ACHN (cell line): ENCODE measurements around the gene JPH4.
"Not testable (repeated sequence)": the region's sequence is repeated elsewhere in the genome, so short reads cannot be mapped to it uniquely, and the experiment has no call there.

ENCODE experiments used
- DNase-seq: peaks from one replicate; pipeline ENCODE4 v3.0.0-alpha.2; 2015
- in situ Hi-C: cut with HindIII; loops from 2 replicates; pipeline ENCODE4 v1.10.0; 2017; ENCODE audit warnings: low sequenced_read_pairs, low pct_ligation_motif_present, low pct_unique_long_range_greater_than_20kb

The JPH4 gene

DNA sequence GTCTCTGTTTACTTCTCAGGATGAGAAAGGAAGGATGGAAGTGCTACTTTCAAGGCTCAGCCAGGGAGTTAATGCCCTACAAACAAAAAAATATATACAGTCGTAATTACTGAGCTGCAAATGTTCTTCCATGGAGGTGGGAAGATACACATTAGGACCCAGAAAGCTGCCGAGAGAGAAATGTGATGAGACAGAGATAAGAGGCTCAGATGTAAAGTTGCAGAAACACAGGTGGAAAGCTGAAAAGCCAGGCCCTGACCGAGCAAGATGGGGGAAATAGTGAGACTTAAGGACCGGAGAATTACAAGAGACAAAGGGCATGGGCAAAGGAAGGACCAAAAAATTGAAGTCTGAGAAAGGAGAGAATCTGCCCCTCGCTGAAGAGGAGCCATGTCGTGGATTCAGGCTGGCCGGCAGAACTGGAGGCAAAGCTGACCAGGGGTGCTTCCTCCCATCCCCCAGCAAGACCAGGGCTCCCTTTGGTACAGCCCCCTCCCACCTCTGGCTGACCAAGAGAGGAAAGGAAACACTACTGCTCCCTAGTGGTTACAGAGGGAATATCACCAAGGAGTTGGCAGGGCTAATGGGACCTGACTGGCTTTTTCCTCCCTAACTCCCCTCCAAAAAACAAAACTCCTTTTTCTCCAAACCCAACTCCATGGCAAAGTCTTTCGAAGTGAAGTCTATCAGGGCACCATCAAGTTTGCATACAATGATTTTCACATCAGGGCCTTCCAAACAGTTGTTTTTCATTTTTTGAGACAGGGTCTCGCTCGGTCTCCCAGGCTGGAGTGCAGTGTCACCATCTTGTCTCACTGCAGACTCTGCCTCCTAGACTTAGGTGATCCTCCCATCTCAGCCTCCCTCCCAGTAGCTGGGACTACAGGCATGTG is 39.1 kb downstream of the JPH4 start:
- peak; percentile 57 for DNase-seq
- in situ Hi-C loops = no loop called here

DNA sequence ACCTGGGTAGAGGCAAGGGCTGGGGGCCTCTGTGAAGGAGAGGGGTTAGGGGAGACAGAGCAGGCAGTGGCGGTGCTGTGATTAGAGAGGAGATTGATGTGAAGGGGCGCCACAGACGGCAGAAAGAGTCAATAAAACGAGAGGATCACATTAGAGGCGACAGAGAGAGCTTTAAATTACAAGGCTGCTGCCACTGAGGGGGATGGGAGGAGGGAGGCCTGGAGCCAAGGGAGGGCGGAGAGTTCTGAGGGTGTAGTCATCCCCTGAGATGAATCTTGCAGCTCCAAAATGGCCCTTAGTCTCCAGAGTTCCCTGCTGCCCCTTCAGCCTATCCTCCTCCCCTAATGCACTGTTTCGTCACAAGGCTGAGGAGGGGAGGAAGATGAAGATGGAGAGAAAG is 39.8 kb downstream of the JPH4 start:
- no peak for DNase-seq

DNA sequence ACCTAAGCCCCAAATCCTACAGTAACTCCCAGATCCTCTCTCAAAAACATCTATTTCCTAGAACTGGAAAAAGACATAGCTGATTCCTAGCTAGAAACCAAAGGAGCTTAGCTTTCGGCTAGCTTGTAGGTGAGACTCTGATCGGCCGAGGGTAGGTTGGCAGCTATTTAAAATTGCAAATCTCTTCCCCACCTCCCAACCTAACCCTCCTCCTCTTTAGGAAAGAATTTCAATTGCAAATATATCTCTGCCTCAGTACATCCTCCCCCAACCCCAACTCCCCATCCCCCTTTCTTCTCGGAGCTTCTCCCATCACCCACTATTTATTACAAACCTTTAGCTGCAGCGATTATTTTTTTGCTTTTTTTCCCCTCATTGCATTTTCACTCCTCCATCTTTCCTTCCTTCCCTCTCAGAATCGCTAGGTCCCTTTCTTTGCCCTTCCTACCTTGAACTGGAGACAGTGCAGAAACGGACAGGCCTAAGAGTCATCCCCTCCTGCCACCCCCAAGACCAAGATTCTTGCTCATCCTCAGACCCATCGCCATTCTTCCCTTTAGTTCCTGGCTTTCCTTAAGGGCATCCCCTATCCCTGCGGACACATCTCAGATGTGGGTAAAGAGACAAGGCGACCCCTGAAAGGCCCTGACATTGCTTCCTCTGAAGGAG is 40.4 kb downstream of the JPH4 start:
- DNase-seq = no peak
- in situ Hi-C loops = no loop called here

More for the DNA sequence above, 39.8 kb downstream of the JPH4 start:
- in situ Hi-C loops = no loop called here

DNA sequence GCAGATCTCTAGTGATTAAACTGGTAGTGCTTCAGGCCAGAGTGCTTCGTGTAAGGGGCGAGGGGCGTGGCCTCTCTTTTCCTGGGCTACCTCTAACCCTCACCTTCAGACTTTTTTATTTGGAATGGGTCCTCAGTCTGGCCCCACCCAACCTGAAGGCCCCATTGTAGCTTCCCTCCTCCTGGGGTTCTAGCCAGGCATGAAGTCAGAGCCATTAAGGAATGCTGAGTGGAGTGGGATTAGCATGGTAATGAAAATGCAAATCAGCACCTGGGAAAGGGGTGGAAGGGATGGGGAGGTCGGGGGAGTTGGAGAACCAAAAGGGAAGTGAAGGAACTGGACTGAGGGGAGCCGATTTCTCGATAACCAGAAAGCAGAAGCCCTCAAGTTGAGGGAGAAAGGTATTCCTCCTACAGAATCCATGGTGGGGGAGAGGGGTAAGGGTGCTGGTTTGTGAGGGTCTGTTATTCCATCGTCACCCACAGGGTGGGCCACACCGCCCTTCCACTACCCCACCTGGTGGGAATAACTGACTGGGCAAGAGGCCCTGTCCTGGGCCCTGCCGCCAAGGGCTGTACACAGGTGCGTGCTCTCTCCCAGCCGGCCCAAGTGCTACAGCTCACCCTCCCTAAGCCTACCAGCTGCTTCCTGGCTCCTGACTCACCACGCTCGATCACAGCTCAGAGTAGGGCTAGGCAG is 41.1 kb downstream of the JPH4 start:
- in situ Hi-C loops = no loop called here
- peak; percentile 27 for DNase-seq

DNA sequence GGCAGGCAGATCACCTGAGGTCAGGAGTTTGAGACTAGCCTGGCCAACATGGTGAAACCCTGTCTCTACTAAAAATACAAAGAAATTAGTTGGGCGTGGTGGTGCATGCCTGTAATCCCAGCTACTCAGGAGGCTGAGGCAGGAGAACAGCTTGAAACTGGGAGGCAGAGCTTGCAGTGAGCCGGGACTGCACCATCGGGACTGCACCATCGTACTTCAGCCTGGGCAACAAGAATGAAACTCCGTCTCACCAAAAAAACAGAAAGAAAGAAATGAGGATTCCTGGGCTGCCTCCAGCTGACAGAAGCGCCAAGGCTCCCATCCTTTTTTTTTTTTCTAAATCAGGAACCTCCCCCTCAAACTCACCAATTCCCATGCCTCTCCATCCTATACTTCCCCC is 41.7 kb downstream of the JPH4 start:
- DNase-seq, in situ Hi-C loops: not testable (repeated sequence)

DNA sequence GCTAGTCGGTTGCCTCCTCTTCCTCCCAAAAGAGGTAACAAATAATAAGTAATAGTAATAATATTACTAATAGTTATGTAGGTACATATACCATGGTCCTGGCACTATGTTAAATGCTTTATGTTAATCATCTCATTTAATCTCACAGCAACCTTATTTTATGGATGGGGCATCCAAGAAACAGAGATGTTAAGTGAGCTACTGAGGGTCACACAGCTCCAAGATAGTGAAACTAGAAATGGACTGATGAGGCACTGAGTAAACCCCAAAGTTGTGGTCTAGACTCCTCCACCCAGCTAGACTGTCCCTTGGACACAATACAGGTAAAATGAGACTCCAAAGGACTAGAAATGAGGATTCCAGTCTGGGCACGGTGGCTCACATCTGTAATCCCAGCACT is 42.1 kb downstream of the JPH4 start:
- DNase-seq = no peak
- in situ Hi-C loops = no loop called here

DNA sequence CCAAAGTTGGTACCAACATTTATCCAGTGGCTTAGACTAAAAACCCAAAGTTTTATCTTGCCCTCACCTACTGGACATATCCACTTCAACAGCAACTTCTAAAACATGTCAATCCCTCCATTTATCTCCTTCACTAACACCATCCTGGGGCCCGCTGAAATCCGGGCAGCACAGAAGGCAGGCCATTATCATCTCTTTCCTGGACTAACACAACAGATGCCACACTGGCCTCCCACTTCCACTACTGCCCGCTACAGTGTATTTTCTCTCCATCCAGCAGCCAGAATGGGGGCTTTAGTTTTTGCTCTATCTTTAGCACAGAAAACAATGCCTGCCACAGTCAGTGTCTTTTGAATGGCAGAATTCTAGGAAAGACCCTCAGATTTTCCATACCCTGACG is 42.6 kb downstream of the JPH4 start:
- in situ Hi-C loops = no loop called here
- no peak for DNase-seq

DNA sequence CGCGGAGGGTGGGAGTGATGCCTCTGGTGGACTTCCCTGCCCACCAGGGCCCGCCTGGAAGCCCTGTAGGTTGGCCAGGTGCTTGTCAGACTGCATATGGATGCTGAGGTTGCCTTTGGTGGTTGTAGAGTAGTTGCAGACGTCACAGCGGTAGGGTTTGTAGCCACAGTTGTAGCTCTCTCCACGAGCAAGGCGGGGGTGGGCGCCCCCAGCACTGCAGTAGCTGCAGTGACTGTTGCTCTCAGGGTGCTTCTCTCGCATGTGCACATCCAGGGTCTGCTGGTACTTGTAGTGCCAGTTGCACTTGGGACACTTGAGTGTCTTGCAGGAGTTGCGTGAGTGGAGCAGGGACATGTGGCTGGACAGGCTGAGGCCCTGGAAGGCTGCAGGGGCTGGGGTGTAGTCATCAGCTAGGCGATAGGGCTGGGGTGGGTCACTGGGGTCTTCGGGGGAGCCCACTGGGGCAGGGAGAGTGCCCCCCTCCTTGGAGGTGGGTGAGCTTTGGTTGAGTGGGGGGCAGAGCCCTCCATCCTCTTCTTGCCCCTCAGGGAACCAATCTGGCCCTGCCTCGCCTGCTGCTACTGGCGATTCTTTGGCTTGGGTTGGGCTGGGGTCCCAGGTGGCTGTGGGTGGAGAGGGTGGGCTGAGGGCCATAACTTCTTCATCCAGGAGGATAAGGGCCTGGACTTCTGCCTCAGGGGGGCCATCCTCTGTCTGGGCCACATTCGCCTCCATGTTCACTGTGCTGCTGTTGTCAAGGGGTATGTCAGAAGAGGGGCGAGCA is 44.7 kb downstream of the JPH4 start:
- in situ Hi-C loops = no loop called here

DNA sequence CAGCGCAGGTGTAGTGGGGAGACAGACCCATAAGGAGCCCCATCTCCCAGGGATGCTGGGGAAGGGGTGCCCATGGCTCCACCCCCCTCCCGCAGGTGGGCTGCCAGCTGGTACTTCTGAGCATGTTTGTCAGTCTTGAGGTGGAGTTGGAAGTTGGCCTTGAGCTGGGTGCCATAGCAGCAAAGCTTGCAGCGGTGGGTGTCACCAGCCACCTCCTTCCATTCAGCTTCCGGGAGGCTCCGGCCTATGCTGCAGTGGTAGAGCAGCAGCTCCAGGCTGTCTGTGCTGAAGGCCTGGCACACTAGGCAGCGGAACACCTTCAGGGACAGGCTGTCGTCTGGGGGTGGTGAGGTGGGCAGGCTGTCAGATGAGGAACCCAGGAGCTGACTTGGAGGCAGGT is 45.9 kb downstream of the JPH4 start:
- no peak for DNase-seq
- in situ Hi-C loops = no loop called here

More for the DNA sequence above, 44.7 kb downstream of the JPH4 start:
- DNase-seq = no peak

DNA sequence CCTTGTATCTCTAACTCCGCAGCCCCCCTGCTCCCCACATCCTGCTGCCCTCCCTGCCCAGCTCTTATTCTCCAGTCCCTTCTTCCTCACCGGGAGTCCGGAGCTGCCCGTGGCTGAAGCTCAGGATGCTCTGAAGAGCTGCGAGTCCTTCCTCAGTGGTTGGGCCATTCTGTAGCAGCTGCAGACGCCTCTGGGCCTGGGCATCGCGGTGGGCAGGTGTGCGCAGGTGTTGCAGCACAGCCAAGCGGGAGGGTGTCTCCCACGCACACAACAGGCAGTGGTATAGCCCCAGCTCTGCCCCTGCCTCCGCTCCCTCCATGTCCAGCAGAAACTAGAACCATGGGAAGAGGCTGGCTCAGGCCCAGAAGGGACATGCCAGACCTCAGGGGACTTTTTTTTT is 47.2 kb downstream of the JPH4 start:
- DNase-seq = no peak
- in situ Hi-C loops = no loop called here

DNA sequence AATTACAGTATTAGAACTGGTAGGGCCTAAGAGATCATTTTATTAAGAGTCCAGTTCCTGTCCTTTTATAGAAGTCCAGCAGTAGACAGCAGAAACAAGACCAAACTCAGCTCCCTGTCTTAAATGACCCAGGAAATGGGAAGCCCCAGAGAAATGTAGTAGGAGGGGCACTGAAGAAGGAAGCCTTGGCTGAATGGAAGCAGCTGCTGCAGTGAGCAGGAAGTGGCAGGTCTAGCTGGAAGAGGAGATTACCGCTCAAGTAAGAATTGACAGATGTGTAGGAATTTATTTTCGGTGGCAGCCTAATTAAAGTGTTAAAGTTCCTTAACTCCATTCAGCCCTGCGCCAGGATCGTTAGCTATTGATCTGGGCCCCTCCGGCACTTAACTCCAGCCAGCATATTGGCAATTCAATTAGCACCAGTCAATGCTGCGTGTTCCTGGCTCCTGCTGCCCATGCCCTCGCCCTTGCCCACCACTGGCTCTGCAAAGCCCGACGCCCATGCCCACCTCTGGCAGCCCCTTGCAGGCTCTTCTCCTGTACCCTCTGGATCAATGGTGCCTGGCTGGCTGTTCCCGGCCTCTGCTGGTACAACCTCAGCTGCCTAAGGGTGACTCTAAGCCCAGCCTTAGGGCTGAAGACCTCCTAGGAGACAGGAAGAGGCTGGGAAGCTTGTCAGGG is 48.1 kb downstream of the JPH4 start:
- no peak for DNase-seq
- in situ Hi-C loops = no loop called here

DNA sequence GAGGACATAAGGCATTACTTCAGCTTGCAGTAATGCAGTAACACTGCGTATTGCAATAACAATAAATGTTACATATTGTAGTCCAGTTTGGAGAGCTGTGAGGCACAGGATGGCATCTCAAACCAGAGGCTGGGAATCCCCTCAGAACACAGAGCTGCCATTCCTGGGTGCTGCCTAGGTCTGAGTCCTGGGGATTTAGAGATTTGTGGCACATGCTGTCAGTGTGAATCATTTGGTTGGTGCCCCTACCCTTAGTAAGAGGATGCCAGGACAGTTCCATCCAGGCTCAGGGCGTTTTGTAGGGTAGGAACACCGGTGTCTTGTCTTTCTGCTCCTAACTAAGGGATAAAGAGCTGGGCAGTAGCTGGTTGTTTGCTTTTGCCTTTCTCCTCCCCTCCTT is 49.6 kb downstream of the JPH4 start:
- DNase-seq = no peak
- in situ Hi-C loops = no loop called here

DNA sequence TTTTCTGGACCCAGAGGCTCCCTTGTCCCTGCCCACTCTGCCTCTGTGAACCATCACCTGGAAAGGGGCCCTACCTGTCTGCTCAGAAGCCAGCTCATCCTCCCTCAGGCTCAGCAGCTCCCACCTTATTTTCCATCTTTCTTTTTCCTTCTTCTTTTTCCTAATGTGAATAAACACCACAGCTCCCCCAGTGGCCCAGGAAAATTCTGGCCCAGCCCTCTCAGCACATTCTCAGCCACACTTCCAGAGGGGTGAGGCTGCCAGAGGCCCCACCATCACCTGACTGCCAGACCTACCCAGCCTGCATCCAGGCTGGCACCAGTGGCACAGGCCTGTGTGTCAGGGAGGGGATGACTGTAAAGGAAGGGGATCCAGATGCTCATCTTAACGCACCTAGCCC is 50.0 kb downstream of the JPH4 start:
- no peak for DNase-seq
- in situ Hi-C loops = no loop called here

DNA sequence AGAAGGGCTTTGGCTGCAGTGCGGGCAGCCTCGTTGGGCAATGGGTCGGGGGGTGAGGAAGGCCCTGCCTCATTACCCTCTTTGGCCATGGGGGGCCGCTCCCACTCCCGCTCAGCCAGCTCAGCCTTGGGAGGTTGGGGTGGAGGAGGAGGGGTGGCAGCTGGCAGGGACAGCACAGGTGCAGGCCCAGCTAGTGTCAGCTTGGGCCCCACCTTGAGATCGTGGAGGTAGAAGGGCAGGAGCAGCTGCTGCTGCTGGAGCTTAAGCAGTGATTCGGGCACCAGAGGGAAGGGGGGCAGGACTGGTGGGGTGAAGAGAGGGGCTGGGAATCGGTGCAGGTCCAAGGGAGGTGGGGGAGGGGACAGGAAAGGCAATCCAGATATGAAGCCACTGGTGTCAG is 53.0 kb downstream of the JPH4 start:
- no peak for DNase-seq
- in situ Hi-C loops = no loop called here

DNA sequence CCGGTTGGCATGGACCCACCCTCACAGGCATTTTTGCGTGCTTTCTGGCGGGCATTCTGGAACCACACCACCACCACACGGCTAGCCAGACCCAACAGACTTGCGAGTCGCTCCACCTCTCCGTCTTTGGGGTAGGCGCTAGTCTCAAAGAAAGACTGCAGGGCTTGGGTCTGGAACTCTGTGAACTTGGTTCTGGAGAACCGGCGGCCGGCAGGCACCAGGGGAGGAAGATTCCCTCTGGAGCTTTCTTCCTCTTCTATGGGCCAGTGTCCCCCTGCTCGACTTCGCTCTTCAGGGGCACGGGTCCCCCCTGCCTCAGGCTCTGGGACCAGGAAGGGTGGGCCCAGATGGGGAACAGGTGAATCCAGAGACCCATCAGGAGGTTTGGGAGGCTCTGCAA is 53.6 kb downstream of the JPH4 start:
- no peak for DNase-seq

DNA sequence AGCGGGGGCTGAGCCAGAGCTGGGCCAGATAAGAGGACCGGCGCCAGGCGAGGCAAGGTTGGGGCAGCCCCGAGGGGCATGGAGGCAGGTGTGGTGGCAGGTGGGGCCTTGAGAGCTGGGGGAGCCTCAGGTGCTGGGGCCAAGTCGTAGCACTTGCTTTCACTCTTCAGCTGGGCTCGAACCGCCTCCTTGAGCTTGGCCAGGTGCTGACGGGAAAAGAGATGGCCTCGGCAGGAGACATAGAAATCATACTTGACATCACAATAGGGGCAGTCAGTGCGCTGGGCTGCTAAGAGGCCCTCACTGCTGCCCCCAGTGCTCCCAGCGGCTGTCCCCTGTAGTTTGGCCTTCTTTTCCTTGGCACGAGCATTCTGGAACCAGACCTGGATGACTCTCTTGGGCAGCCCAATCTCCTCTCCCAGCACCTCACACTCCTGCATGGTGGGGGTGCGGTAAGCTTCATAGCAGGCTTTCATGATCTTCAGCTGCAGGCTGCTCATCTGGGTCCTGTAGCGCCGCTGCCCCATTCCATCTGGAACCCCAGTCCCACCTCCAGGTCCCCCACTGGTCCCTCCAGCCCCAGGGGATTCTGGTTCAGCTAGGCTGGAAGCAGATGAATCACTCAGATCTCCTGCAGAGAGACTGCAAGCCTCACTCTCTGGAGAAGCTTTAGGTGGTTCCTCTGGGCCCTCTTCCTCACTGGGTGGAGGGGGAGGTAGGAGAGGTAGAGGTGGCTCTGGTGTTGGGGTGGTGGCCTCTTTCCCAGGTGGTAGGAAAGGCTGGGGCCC is 55.2 kb downstream of the JPH4 start:
- in situ Hi-C loops = no loop called here
- no peak for DNase-seq

More for the DNA sequence above, 53.6 kb downstream of the JPH4 start:
- in situ Hi-C loops = no loop called here

DNA sequence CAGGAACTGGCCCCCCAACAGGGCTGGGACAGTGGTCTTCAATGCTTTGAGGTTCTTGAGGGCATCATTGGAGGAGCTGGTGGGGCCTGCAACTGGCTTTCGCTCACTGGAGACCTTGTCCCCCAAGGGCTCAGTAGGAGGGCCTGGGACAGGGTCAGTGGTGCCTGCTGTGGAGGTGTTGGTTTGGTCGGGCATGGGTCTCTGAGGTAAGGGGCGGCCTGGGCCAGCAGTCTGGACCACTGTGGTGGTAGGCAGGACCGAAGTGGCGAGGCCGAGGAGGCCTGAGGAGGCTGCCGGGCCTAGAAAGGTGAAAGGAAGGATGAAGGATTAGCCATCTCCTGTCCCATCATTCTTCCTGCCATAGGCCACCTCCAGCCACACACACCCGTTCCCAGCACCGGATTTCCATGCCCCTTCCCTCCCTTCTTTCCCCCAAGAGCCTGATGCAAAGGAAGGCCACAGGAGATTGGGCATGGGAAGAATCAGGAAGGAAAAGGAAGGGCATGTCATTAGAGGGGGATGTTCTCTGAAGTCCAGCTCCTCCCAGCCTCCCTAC is 55.9 kb downstream of the JPH4 start:
- in situ Hi-C loops = no loop called here
- DNase-seq = no peak
